ENCODE results near the gene ACSL1. TPM values are rescaled to one million over a fixed set of nuclear protein-coding genes. Genes with fewer than 3 reads are reported as not detected.

ACSL1 gene
- total RNA-seq, 1 experiment from 2014 or later, result 3.5 TPM

DNA sequence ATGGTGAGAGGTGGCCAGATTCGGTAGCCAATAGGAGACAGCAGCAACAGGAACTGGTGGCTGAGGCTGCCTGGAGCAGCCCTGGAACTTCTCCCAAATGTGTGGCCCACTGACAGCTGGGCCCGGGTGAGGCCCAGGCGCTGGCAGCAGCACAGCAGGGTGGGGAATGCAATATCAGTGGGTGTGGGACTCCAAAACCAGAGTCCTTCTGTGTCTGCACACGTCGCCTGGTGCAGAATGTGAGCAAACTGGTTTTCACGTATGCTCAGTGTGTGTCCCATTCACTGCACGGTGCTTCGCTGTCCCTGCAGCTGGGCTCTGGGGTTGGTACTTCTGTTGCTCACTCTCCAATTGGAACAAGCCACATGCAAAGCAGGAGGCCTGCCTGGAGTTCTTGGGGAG, 77.5 kb downstream of the ACSL1 start:
- Mint-ChIP-seq H3K4me1 (peaks cover 44 to 46% of the 10 kb centered on the region in 2 experiments), H3K36me3 (ENCODE audit: insufficient read depth in 1 of 3, low read depth in 3 of 3) (no peaks in the 10 kb centered on the region), H3K27me3 (ENCODE audit: low read depth) (peaks cover 13% of the 10 kb centered on the region), H3K9me3 (no peaks in the 10 kb centered on the region; a peak in 3 of 5 replicates), H3K4me3 (no peak overlapping the region), H3K27ac (no peak overlapping the region; a peak in 1 of 7 replicates)
- Histone ChIP-seq H2BK5ac (ENCODE audit: insufficient read length, low read length) (no peak overlapping the region), H4K5ac (ENCODE audit: insufficient read length, low read depth, low read length) (no peak overlapping the region), H3K23me2 (ENCODE audit: insufficient read length, low read depth, low read length, poor library complexity, severe bottlenecking) (no peaks in the 10 kb centered on the region), H3K9me3 (ENCODE audit: control insufficient read depth, low read depth, low read length) (no peaks in the 10 kb centered on the region), H3K14ac (ENCODE audit: insufficient read depth, low read length) (no peak overlapping the region), H3K56ac (ENCODE audit: insufficient read length, low read depth, low read length) (no peak overlapping the region), H3T11ph (ENCODE audit: low read length) (no peak overlapping the region), H3K79me1 (ENCODE audit: insufficient read depth, low read depth, low read length, poor library complexity, severe bottlenecking) (no peaks in the 10 kb centered on the region), H2BK15ac (ENCODE audit: low read depth, low read length) (no peak overlapping the region), H3K4me2 (ENCODE audit: insufficient read depth, insufficient read length, low read length) (no peak overlapping the region), H2BK12ac (ENCODE audit: insufficient read length, low read depth, low read length) (no peak overlapping the region), H4K20me1 (ENCODE audit: control insufficient read depth, insufficient read depth, insufficient read length) (peaks cover 2% of the 10 kb centered on the region), H3K18ac (ENCODE audit: insufficient read length, low read depth, low read length) (no peak overlapping the region), H2BK20ac (ENCODE audit: low read depth, low read length, poor library complexity, severe bottlenecking) (no peak overlapping the region), H3K4me1 (ENCODE audit: insufficient read depth, low read length) (peaks cover 3% of the 10 kb centered on the region; the same call in 1 of the 2 replicates), H3K9ac (ENCODE audit: extremely low read depth, insufficient read length, low read length) (no peak overlapping the region), H2BK120ac (ENCODE audit: low read depth, low read length, poor library complexity, severe bottlenecking) (no peak overlapping the region), H3K79me2 (ENCODE audit: insufficient read depth, low read length) (no peaks in the 10 kb centered on the region), H4K8ac (replicated peaks; ENCODE audit: insufficient read length, low read depth, low read length) (no peak overlapping the region), H3K27ac (ENCODE audit: insufficient read length, low read depth, low read length) (no peak overlapping the region), H2AK5ac (ENCODE audit: insufficient read length, low read length) (no peak overlapping the region), H3K4ac (ENCODE audit: low read depth, low read length) (no peak overlapping the region), H3K27me3 (ENCODE audit: insufficient read depth, low read length) (no peaks in the 10 kb centered on the region), H3K23ac (ENCODE audit: insufficient read length, low read depth, low read length) (no peak overlapping the region), H2AFZ (ENCODE audit: low read length) (no peak overlapping the region), H4K91ac (ENCODE audit: insufficient read length, low read depth, low read length) (no peak overlapping the region)
- TF ChIP-seq, protein P1, sequence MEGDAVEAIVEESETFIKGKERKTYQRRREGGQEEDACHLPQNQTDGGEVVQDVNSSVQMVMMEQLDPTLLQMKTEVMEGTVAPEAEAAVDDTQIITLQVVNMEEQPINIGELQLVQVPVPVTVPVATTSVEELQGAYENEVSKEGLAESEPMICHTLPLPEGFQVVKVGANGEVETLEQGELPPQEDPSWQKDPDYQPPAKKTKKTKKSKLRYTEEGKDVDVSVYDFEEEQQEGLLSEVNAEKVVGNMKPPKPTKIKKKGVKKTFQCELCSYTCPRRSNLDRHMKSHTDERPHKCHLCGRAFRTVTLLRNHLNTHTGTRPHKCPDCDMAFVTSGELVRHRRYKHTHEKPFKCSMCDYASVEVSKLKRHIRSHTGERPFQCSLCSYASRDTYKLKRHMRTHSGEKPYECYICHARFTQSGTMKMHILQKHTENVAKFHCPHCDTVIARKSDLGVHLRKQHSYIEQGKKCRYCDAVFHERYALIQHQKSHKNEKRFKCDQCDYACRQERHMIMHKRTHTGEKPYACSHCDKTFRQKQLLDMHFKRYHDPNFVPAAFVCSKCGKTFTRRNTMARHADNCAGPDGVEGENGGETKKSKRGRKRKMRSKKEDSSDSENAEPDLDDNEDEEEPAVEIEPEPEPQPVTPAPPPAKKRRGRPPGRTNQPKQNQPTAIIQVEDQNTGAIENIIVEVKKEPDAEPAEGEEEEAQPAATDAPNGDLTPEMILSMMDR (conservative IDR thresholded peaks at IDR 0.05), result no peak
- no peak for DNase-seq
- no CpG with 5 or more reads among the region's 8 CpGs for WGBS (ENCODE audit: extremely low coverage, insufficient read length, low lambda C conversion rate)
